WTC11 (cell line): ENCODE measurements around the gene ADGRE1. TPM values are rescaled to one million over a fixed set of nuclear protein-coding genes. Genes with fewer than 3 reads are reported as not detected.
"Not testable (repeated sequence)": the region's sequence is repeated elsewhere in the genome, so short reads cannot be mapped to it uniquely, and the experiment has no call there.

Source experiments
- ATAC-seq: fragments of 200-7000 bp; cut with Tn5 transposase; 2 replicates; pipeline ENCODE4 v1.10.0; 2021; ENCODE audit warnings: mild to moderate bottlenecking, moderate library complexity
- CTCF ChIA-PET: fragments of 300-600 bp; sonication (Branson Sonifier 250); formaldehyde crosslinking; loops from one replicate; lab custom pipeline; 2021; ENCODE audit warnings: antibody characterized with exemption; lab: Charles Lee
- POLR2A ChIA-PET: fragments of 350-600 bp; sonication (Branson Sonifier 250); formaldehyde crosslinking; loops from one replicate; lab custom pipeline; 2021; ENCODE audit warnings: antibody characterized with exemption; lab: Charles Lee
- DNase-seq: peaks from one replicate; pipeline ENCODE4 v3.0.0; 2021; ENCODE audit warnings: low spot score
- H3K27ac Mint-ChIP-seq: 2 replicates; pipeline ENCODE4 v1.8.0; 2021; ENCODE audit warnings: mixed read lengths
- H3K27me3 Mint-ChIP-seq: 2 replicates; pipeline ENCODE4 v1.8.0; 2021; ENCODE audit warnings: low read depth, mild to moderate bottlenecking, moderate library complexity, mixed read lengths
- H3K36me3 Mint-ChIP-seq: 2 replicates; pipeline ENCODE4 v1.8.0; 2021; ENCODE audit warnings: mixed read lengths
- H3K4me1 Mint-ChIP-seq: 2 replicates; pipeline ENCODE4 v1.8.0; 2022; ENCODE audit warnings: mixed read lengths
- H3K4me3 Mint-ChIP-seq: 2 replicates; pipeline ENCODE4 v1.8.0; 2021; ENCODE audit warnings: mild to moderate bottlenecking, moderate library complexity, mixed read lengths
- H3K9me3 Mint-ChIP-seq: 2 replicates; pipeline ENCODE4 v1.8.0; 2021; ENCODE audit warnings: mixed read lengths
- AR ChIP-seq: fragments of 250-450 bp; sonication (Bioruptor Pico); IDR thresholded peaks from 2 replicates; pipeline ENCODE4 v1.9.0; 2021; ENCODE audit warnings: mild to moderate bottlenecking
- ATF1 ChIP-seq: sonication (generic); formaldehyde crosslinking; IDR thresholded peaks from 2 replicates; pipeline ENCODE4 v1.8.1; 2023; ENCODE audit warnings: mild to moderate bottlenecking, moderate library complexity, missing genetic modification reagents
- ATF2 ChIP-seq: sonication (generic); formaldehyde crosslinking; IDR thresholded peaks from 2 replicates; pipeline ENCODE4 v1.8.1; 2022; ENCODE audit warnings: low read depth, missing genetic modification reagents, borderline replicate concordance
- CREB1 ChIP-seq: sonication (generic); formaldehyde crosslinking; IDR thresholded peaks from 2 replicates; pipeline ENCODE4 v1.8.0; 2023; ENCODE audit warnings: mild to moderate bottlenecking, missing genetic modification reagents
- CREM ChIP-seq: sonication (generic); formaldehyde crosslinking; IDR thresholded peaks from 2 replicates; pipeline ENCODE4 v1.8.1; 2022; ENCODE audit warnings: mild to moderate bottlenecking, missing genetic modification reagents, moderate library complexity
- EMX1 ChIP-seq: fragments of 250-450 bp; sonication (Bioruptor Pico); IDR thresholded peaks from 2 replicates; pipeline ENCODE4 v1.8.0; 2021; ENCODE audit warnings: mild to moderate bottlenecking
- ERG ChIP-seq: fragments of 250-450 bp; sonication (Bioruptor Pico); IDR thresholded peaks from 2 replicates; pipeline ENCODE4 v1.8.0; 2021; ENCODE audit warnings: mild to moderate bottlenecking
- ESRRA ChIP-seq: sonication (generic); formaldehyde crosslinking; IDR thresholded peaks from 2 replicates; pipeline ENCODE4 v1.8.1; 2022; ENCODE audit warnings: mild to moderate bottlenecking, missing genetic modification reagents, borderline replicate concordance
- FOXK1 ChIP-seq: sonication (generic); formaldehyde crosslinking; IDR thresholded peaks from 2 replicates; pipeline ENCODE4 v1.8.0; 2022; ENCODE audit warnings: mild to moderate bottlenecking, moderate library complexity, missing genetic modification reagents
- FOXP1 ChIP-seq: sonication (generic); formaldehyde crosslinking; IDR thresholded peaks from 2 replicates; pipeline ENCODE4 v1.8.0; 2022; ENCODE audit warnings: missing genetic modification reagents, mild to moderate bottlenecking, moderate library complexity, borderline replicate concordance
- GRHL2 ChIP-seq: fragments of 250-450 bp; sonication (Bioruptor Pico); IDR thresholded peaks from 2 replicates; pipeline ENCODE4 v1.8.0; 2022; ENCODE audit warnings: mild to moderate bottlenecking, moderate library complexity; ENCODE audit not compliant: insufficient replicate concordance, severe bottlenecking
- HMGA2 ChIP-seq: fragments of 250-450 bp; sonication (Bioruptor Pico); IDR thresholded peaks from 2 replicates; pipeline ENCODE4 v1.4.0; 2021; ENCODE audit warnings: mild to moderate bottlenecking, moderate library complexity
- KAT7 ChIP-seq: sonication (generic); formaldehyde crosslinking; IDR thresholded peaks from 2 replicates; pipeline ENCODE4 v1.8.1; 2023; ENCODE audit warnings: missing genetic modification reagents, mild to moderate bottlenecking, borderline replicate concordance
- MYBL2 ChIP-seq: sonication (generic); formaldehyde crosslinking; IDR thresholded peaks from 2 replicates; pipeline ENCODE4 v1.8.1; 2023; ENCODE audit warnings: mild to moderate bottlenecking, moderate library complexity, missing genetic modification reagents
- NFYB ChIP-seq: sonication (generic); formaldehyde crosslinking; conservative IDR thresholded peaks from 2 replicates; pipeline ENCODE4 v1.8.0; 2022; ENCODE audit warnings: low read depth, missing genetic modification reagents
- NR2C2 ChIP-seq: sonication (generic); formaldehyde crosslinking; IDR thresholded peaks from 2 replicates; pipeline ENCODE4 v1.8.0; 2022; ENCODE audit warnings: mild to moderate bottlenecking, missing genetic modification reagents
- NR3C1 ChIP-seq: sonication (generic); formaldehyde crosslinking; conservative IDR thresholded peaks from 2 replicates; pipeline ENCODE4 v1.8.1; 2023; ENCODE audit warnings: low read depth, mild to moderate bottlenecking, missing genetic modification reagents
- SMAD3 ChIP-seq: sonication (generic); formaldehyde crosslinking; IDR thresholded peaks from 2 replicates; pipeline ENCODE4 v1.8.0; 2022; ENCODE audit warnings: missing genetic modification reagents, mild to moderate bottlenecking, borderline replicate concordance
- SP1 ChIP-seq: sonication (generic); formaldehyde crosslinking; conservative IDR thresholded peaks from 2 replicates; pipeline ENCODE4 v1.8.1; 2022; ENCODE audit warnings: missing genetic modification reagents
- ZBTB43 ChIP-seq: sonication (generic); formaldehyde crosslinking; IDR thresholded peaks from 2 replicates; pipeline ENCODE4 v1.8.1; 2023; ENCODE audit warnings: mild to moderate bottlenecking, missing genetic modification reagents
- ZNF232 ChIP-seq: sonication (generic); formaldehyde crosslinking; IDR thresholded peaks from 2 replicates; pipeline ENCODE4 v1.8.0; 2022; ENCODE audit warnings: mild to moderate bottlenecking, missing genetic modification reagents
- ZNF317 ChIP-seq: sonication (generic); formaldehyde crosslinking; IDR thresholded peaks from 2 replicates; pipeline ENCODE4 v1.8.1; 2023; ENCODE audit warnings: low read depth, mild to moderate bottlenecking, moderate library complexity, missing genetic modification reagents, borderline replicate concordance
- total RNA-seq: library from RNA; stranded (reverse); gene quantifications from 3 replicates; pipeline ENCODE4 v1.2.3, GENCODE V29; 2021
- TF ChIP-seq, protein P1 (sequence below): sonication (generic); formaldehyde crosslinking; IDR thresholded peaks from 2 replicates; pipeline ENCODE4 v1.8.0; 2023; ENCODE audit warnings: missing genetic modification reagents
- TF ChIP-seq, protein P2 (sequence below): sonication (generic); formaldehyde crosslinking; conservative IDR thresholded peaks from 2 replicates; pipeline ENCODE4 v1.8.1; 2022; ENCODE audit warnings: mild to moderate bottlenecking, missing genetic modification reagents

Gene ADGRE1
- total RNA-seq, 1 experiment from 2014 or later: not detected

- TF ChIP-seq ERG (CRISPR knock-in tag): no peak
- no peak for TF ChIP-seq ESRRA (CRISPR knock-in tag)
- TF ChIP-seq GRHL2 (CRISPR knock-in tag): no peak
- TF ChIP-seq EMX1 (CRISPR knock-in tag): no peak
- no peak for TF ChIP-seq SMAD3
- TF ChIP-seq FOXK1: no peak
- no peak for TF ChIP-seq ZNF317 (CRISPR knock-in tag)
- TF ChIP-seq CREM (CRISPR knock-in tag): no peak
- no peak for TF ChIP-seq ZNF232 (CRISPR knock-in tag)
These were observed 21.5 kb upstream of the ADGRE1 start (continued) for GRCh38 chr19:6865849-6866248.

DNA sequence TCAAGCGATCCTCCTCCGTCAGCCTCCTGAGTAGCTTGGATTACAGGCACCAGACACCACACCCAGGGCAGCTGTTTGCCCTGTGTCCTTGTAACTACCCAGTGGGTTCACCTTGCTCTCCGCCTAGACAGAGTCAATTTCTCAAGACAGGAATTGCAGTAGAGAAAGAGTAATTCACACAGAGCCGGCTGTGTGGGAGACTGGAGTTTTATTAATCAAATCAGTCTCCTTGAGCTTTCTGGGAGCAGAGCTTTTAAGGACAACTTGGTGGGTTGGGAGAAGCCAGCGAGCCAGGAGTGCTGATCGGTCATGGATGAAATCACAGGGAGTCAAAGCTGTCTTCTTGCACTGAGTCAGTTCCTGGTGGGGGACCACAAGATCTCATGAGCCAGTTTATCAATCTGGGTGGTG lies 20.6 kb upstream of the ADGRE1 start:
- H3K4me1 Mint-ChIP-seq: peaks cover 4% of the 10 kb centered on the region
- peaks cover 45% of the 10 kb centered on the region for H3K9me3 Mint-ChIP-seq
- H3K27me3 Mint-ChIP-seq: peaks cover 5% of the 10 kb centered on the region
- H3K4me3 Mint-ChIP-seq: no peak overlapping the region
- H3K27ac Mint-ChIP-seq: no peak overlapping the region
- DNase-seq (no peak), ATAC-seq (no peak)
- TF ChIP-seq NFYB (no peak), HMGA2 (CRISPR knock-in tag) (no peak), ZBTB43 (CRISPR knock-in tag) (no peak), ATF1 (CRISPR knock-in tag) (no peak)
- TF ChIP-seq, protein P1, sequence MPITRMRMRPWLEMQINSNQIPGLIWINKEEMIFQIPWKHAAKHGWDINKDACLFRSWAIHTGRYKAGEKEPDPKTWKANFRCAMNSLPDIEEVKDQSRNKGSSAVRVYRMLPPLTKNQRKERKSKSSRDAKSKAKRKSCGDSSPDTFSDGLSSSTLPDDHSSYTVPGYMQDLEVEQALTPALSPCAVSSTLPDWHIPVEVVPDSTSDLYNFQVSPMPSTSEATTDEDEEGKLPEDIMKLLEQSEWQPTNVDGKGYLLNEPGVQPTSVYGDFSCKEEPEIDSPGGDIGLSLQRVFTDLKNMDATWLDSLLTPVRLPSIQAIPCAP (CRISPR knock-in tag): no peak
- ChIA-PET CTCF (interaction anchor here (0.8 kb wide), 1 partner anchor 350 kb away, joined by 3 read pairs; no protein-coding TSS in a partner anchor), POLR2A (no interaction called here)
- peaks cover 21% of the 10 kb centered on the region for H3K36me3 Mint-ChIP-seq

- no peak for TF ChIP-seq SP1 (CRISPR knock-in tag)
- no peak for TF ChIP-seq AR
- no peak for TF ChIP-seq NR2C2 (CRISPR knock-in tag)
- no peak for TF ChIP-seq NR3C1 (CRISPR knock-in tag)
- no peak for TF ChIP-seq NFYB
- TF ChIP-seq, protein P2, sequence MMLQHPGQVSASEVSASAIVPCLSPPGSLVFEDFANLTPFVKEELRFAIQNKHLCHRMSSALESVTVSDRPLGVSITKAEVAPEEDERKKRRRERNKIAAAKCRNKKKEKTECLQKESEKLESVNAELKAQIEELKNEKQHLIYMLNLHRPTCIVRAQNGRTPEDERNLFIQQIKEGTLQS (CRISPR knock-in tag): no peak
- TF ChIP-seq ATF2 (CRISPR knock-in tag): no peak
- TF ChIP-seq MYBL2 (CRISPR knock-in tag): no peak
- TF ChIP-seq KAT7: no peak
- no peak for TF ChIP-seq ZNF317 (CRISPR knock-in tag)
- no peak for TF ChIP-seq FOXP1 (CRISPR knock-in tag)
- no peak for TF ChIP-seq CREB1 (CRISPR knock-in tag)
- POLR2A ChIA-PET: no interaction called here
- H3K4me1 Mint-ChIP-seq: no peaks in the 10 kb centered on the region
- CTCF ChIA-PET: no interaction called here
- H3K36me3 Mint-ChIP-seq: peaks cover 28% of the 10 kb centered on the region
- H3K4me3 Mint-ChIP-seq: no peak overlapping the region
- peaks cover 11% of the 10 kb centered on the region for H3K27me3 Mint-ChIP-seq
- no peak overlapping the region for H3K27ac Mint-ChIP-seq
- H3K9me3 Mint-ChIP-seq: peaks cover 54% of the 10 kb centered on the region
- DNase-seq (no peak), ATAC-seq (no peak)
These were observed 19.0 kb upstream of the ADGRE1 start for GRCh38 chr19:6868351-6868750.

GRCh38 chr19:6869151-6869882 lies 18.1 kb upstream of the ADGRE1 start:
- H3K4me1 Mint-ChIP-seq, H3K4me3 Mint-ChIP-seq, DNase-seq, ATAC-seq, H3K27ac Mint-ChIP-seq, POLR2A ChIA-PET, CTCF ChIA-PET: not testable (repeated sequence)
- Mint-ChIP-seq H3K9me3 (peaks cover 63% of the 10 kb centered on the region), H3K36me3 (peaks cover 37% of the 10 kb centered on the region), H3K27me3 (peaks cover 16% of the 10 kb centered on the region)
